GM18511 (cell line): ENCODE data around the gene NELL1.
"Not testable (repeated sequence)": the region's sequence is repeated elsewhere in the genome, so short reads cannot be mapped to it uniquely, and the experiment has no call there.

Source experiments
- ATAC-seq: cut with Tn5 transposase; IDR thresholded peaks from one replicate; pipeline ENCODE4 v1.9.1; 2021; ENCODE audit warnings: mild to moderate bottlenecking, moderate library complexity; ENCODE audit not compliant: unreplicated experiment

The NELL1 gene

GRCh38 chr11:21179770-21180169 lies 510.4 kb downstream of the NELL1 start:
- no peak for ATAC-seq

- no peak for ATAC-seq
These were observed 510.8 kb downstream of the NELL1 start for GRCh38 chr11:21180182-21180581.

- ATAC-seq, result no peak
These were observed 516.6 kb downstream of the NELL1 start for GRCh38 chr11:21185959-21186358.

GRCh38 chr11:21190181-21190580 lies 520.8 kb downstream of the NELL1 start:
- no peak for ATAC-seq

- ATAC-seq, result no peak
These were observed 526.6 kb downstream of the NELL1 start for GRCh38 chr11:21195995-21196394.

- no peak for ATAC-seq
These were observed 529.1 kb downstream of the NELL1 start for GRCh38 chr11:21198498-21198897.

GRCh38 chr11:21205205-21205604 lies 535.8 kb downstream of the NELL1 start:
- no peak for ATAC-seq

- no peak for ATAC-seq
These were observed 556.5 kb downstream of the NELL1 start for GRCh38 chr11:21225860-21226259.

- ATAC-seq, result no peak
These were observed 559.8 kb downstream of the NELL1 start for GRCh38 chr11:21229224-21229623.

- no peak for ATAC-seq
These were observed 580.8 kb downstream of the NELL1 start for GRCh38 chr11:21250196-21250595.

GRCh38 chr11:21254055-21254454 lies 584.7 kb downstream of the NELL1 start:
- no peak for ATAC-seq

GRCh38 chr11:21254790-21255189 lies 585.4 kb downstream of the NELL1 start:
- ATAC-seq, result no peak

- ATAC-seq, result no peak
These were observed 588.1 kb downstream of the NELL1 start for GRCh38 chr11:21257461-21257860.

- no peak for ATAC-seq
These were observed 589.0 kb downstream of the NELL1 start for GRCh38 chr11:21258414-21258813.

GRCh38 chr11:21260101-21260500 lies 590.7 kb downstream of the NELL1 start:
- ATAC-seq, result no peak

GRCh38 chr11:21262992-21263391 lies 593.6 kb downstream of the NELL1 start:
- no peak for ATAC-seq

- no peak for ATAC-seq
These were observed 594.7 kb downstream of the NELL1 start for GRCh38 chr11:21264125-21264524.

GRCh38 chr11:21268036-21268435 lies 598.6 kb downstream of the NELL1 start:
- no peak for ATAC-seq

GRCh38 chr11:21272139-21272538 lies 602.8 kb downstream of the NELL1 start:
- ATAC-seq, result not testable (repeated sequence)

- no peak for ATAC-seq
These were observed 609.5 kb downstream of the NELL1 start for GRCh38 chr11:21278840-21279239.

GRCh38 chr11:21285104-21285503 lies 615.7 kb downstream of the NELL1 start:
- ATAC-seq, result no peak

GRCh38 chr11:21289686-21290085 lies 620.3 kb downstream of the NELL1 start:
- no peak for ATAC-seq

GRCh38 chr11:21295508-21295907 lies 626.1 kb downstream of the NELL1 start:
- no peak for ATAC-seq

- ATAC-seq, result no peak
These were observed 632.6 kb downstream of the NELL1 start for GRCh38 chr11:21301981-21302380.
